ENCODE measurements around the gene HNRNPUL2. TPM values are rescaled to one million over a fixed set of nuclear protein-coding genes. Genes with fewer than 3 reads are reported as not detected.
"Not testable (repeated sequence)": the region's sequence is repeated elsewhere in the genome, so short reads cannot be mapped to it uniquely, and the experiment has no call there.

HNRNPUL2 gene
- total RNA-seq, result 6.5 and 11.1 TPM in 2 replicates

DNA sequence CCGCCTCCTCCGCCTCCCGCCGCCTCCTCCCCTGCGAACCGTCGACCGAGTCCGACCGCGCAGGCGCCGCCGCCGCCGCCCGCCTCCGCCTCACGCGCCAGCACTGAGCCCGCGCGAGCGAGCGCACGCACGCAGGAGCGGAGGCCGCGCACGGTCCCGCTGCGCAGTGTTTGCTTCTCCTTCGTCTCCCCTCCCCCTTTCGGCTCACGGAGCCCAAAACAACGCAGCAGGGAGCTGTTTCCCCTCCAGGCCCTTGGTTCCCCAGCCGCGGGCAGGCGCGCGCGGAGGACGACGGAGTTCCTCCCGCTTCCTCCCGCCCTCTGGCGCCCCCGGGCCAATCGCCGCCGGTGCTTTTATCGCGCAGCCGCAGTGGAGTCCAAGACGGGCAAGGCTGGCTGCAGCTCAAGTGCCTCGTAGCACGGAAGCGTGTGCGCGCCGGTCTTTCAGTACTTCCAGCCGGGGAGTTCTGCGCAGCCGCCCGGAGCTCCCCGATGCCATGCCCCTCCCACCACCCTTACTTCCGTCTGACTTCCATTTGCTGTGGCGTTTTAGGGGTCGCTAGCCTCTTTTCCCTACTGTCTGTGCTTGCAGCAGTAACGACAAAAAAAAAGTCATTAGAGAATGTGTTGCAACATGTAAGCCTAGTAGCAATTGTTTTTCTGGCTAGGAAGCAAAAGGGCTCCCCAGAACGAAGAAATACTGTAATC lies at the start of gene HNRNPUL2:
TSS of gene HNRNPUL2 (minus strand) at position 293 of the 707 bp plus-strand sequence. CDS start 301 bp downstream, outside the sequence.
- DNase-seq, result peak; percentile 100

DNA sequence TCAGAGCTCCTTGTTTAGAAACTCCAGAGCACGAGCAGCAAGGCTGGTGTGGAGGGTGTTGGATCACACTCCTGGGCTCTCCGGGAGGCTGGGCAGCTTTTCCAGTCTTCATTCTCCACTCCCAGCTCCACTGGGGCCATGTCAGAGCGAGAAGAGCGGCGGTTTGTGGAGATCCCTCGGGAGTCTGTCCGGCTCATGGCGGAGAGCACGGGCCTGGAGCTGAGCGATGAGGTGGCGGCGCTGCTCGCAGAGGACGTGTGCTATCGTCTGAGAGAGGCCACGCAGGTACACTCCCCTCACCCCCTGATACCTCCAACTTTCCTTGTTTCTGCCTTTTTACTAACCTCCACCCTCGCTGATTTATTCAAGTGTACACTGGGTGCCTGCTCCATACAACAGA lies 48.4 kb upstream of the HNRNPUL2 start:
- DNase-seq, result no peak

DNA sequence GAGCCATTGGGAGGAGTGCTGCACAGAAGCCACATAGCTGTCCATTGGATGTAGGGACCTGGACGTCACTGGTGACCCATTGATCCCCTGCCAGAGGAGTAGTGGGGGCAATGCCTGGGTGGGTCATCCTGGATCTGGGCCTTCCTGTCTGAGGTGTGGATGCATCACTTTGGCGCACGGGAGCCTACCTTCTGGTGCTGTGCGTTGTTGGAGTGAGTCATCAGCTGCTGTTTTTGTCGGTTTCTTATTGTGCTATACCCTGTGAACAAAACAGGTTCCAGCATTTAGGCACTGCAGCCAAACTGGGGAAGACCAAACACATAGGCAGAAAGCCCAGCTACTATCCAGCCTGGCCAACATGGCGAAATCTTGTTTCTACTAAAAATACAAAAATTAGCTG lies 47.1 kb upstream of the HNRNPUL2 start:
- peak; percentile 42 for DNase-seq

DNA sequence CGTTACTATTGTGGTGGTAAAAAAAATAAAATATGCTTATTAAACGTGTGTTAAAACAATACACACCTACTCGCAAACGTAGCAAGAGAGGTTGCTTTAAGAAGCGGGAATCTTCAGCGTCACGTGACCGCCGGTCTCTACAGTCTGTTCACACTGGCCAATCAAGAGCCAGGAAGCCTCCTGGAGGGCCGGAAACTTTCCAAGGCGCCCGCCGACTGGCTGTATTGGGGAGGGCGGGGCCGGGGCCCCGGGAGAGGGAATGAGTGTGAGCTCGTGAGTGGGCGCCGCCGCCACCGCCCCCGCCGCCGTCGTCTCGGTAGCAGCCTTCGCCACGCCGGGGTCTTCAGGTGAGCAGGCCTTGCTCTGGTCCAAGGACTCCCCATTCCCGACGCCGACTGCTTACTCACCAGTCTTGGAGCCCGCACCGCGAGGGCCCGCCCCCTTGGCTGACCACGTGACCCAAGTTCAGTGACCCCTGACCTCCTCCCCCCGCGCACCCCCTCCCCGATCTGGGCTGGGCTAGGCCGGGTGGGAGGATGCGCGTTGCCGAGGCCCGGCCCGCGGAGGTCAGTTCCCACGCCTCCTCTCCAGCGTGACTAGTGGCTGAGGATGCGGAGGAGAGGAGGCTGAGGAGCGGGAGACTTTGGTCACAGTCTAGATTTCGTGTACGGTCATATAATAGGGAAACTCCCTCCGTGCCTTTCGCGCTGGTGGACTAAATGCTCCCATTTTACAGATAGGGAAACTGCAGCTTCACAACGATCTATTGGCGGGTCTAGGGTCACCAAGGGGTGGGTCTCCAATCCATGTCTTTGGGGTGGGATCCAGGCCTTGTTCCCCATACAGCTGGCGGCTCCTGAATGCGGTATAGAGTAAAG lies 44.1 kb upstream of the HNRNPUL2 start, which contains the start of gene TAF6L:
TSS of gene TAF6L (plus strand) at position 253 of the 878 bp plus-strand sequence. CDS start 4,388 bp downstream, outside the sequence.
- DNase-seq, result peak; percentile 98

DNA sequence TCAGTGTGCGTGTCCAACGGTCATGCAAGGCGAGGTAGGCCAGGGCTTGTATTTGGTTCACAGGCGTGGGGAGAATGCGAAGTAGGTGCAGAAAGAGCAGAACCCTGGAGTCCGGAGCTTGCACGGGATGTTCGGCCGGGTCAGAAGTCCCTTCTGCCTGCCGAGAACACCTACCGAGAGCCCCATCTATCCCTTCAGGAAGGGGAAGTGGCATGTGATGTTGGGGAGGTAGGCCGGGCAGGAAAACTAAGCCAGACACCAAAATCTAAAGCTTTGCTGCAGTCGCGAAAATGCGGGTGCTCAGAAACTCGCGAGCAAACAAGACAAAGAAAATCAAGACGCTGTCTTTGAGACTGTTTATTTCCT lies 43.5 kb upstream of the HNRNPUL2 start:
- DNase-seq, result no peak

DNA sequence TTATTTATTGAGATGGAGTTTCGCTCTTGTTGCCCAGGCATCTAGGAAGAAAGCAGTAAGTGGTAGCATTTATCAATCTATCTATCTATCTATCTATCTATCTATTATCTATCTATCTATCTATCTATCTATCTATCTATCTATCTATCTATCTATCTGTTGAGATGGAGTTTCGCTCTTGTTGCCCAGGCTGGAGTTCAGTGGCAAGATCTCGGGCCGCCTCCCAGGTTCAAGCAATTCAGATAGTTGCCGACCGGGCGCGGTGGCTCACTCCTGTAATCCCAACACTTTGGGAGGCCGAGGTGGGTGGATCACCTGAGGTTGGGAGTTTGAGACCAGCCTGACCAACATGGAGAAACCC lies 33.6 kb upstream of the HNRNPUL2 start:
- not testable (repeated sequence) for DNase-seq

DNA sequence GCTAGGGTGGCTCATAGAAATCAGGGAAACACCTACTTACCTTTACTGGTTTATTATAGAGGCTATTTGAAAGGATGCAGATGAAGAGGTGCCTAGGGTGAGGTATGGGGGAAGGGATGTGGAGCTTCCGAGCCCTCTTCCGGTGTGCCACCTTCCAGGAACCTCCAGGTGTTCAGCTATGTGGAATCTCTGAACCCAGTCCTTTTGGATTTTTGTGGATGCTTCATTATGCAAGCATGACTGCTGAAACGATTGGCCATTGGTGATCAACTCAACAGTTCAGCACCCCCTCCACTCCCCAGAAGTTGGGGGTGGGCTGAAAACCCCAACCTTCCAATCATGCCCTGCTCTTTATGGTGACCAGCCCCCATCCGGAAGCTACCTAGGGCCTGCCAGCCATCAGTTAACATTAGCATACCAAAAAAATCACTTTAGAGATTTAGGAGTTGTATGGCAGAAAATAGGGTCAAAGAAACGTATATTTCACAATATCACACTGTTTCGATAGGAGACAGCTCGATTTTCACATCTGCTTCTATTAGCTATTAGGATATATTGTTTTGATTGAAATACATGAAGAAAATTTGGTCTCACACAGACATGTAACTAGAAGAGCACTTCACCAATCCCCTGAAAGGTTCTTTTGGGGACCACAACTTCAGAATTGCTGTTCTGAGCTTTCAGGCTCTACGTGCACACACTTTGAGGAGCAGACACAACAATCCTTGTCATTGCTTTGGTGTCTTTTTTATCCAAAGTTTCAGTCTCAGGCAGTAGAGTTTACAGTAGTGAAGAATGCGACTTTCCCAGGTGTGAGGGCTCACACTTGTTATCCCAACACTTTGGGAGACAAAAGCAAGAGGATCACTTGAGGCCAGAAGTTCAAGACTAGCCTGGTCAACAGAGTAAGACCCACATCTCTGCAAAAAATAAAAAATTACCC lies 30.9 kb upstream of the HNRNPUL2 start:
- DNase-seq, result no peak

DNA sequence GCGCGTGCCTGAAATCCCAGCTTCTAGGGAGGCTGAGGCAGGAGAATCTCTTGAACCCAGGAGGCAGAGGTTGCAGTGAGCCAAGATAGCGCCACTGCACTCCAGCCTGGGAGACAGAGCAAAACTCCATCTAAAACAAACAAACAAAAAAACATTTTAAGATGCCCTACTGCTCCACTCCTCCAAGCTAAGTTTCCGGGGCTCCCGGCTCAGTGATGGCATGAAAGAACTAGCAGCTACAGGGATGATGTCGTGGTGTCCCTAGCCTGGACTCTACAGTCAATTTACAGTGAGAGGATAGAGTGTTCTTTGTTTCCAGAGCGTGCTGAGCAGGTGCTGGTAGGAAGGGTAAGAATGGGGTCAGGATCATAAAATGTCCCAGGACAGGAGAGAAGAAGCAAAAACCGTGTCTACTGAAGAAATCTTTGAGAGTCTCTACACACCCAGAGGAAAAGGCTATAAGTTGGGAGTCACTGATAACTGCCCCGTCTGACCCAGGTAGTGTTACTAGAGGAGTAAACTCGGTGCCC lies 27.9 kb upstream of the HNRNPUL2 start:
- DNase-seq, result no peak

DNA sequence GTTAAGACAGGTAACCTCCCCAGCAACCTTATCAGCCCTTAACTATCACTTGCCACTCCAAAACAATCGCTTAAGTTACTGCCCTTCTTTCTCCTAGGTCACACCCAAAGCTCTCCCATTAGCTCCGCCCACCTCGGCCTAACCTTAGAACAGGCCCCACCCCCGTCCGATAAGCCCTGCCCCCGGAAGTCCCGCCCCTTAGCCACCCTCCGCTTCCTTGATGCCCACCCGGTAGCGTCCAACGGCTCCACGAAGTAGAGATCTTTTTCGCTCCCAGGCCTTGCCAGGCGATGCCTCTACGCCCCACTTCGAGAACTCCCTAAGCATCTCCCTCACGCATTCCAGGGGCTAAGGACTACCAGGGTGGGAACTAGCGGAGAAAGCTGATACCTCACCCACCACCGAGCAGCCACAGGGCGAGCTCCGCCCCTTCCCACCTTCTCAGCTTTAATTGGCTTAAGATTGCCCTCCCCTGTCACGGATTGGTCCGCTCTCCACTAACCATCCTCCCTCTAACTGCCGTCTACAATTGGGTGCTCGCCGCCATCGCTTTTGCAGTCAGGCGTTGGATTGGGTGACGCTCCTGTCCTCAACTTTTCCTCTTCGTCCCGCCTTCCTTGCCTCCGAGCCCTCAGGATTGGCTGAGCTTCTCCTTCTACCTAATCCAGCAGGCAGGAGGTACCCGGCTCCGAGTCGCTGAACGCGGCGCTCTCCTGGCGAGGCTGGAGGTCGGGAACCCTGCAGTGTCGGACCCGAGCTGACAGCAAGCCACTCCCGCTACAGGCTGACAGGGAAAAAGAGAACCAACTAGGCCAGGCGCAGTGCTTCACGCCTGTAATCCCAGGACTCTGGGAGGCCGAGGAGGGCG lies 26.7 kb upstream of the HNRNPUL2 start, which contains the start of gene ZBTB3:
TSS of gene ZBTB3 (minus strand) at position 425 of the 868 bp plus-strand sequence. CDS start 496 bp downstream, outside the sequence.
- DNase-seq, result peak; percentile 100

DNA sequence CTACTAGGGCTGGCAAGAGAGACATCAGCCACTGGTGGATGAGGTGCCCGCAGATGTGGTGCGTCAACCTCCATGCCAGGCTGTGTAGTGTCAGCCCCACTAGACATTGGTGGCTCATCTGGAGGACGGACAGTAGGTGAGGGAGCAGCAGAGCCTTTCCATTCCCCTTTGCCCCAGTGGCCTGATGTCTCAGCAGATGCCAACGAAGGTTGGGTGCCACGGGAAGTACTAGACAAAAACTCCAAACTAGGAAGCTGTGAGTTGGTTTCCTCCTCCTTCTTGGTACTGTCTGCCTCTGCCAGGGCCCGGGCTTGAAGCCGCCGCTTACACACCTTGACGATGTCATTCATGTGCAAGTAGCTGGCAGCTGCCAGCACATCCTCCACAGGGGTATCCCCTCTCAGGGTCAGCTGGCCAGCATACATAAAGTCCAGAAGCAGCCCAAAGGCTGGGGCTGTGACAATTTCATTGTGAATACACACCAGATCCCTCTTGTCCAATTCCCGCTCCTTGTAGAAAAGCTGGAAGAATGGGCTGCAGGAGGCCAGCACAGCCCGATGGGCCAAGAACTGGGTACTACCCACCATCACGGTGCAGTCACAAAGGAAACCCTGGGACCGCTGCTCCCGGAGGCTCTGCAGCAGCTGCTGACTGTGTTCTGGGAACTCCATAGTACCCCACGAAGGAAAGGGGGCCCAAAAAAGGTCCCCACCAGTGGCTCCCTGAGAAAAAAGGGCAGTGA lies 25.9 kb upstream of the HNRNPUL2 start:
- no peak for DNase-seq

DNA sequence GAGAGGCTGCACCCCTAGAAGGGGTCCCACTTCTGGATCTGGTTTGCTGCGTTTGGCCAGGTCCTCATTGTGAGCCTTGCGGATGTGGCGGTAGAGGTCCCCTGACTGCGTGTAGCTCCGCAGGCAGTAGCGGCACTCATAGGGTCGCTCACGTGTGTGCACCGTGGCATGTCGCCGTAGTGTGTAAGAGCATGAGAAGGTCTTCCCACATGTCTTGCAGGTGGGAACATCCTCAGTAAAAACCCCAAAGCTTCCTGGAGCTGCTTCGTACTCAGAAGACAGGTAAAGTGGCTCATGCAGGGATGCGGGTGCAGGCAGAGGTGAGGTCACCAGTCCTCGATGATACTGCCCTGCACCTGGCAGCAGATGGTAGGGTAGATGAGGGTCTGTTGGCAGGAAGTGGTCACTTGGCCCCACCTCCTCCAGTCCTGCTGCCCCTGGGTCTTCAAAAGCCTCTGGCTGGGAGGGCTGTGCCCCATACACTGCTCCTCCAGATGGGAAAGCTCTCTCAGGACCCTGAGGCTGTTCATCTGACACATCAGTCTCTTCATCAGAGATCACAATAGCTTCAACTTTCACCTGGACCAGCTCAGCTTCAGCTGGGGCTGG lies 25.0 kb upstream of the HNRNPUL2 start:
- DNase-seq, result no peak

DNA sequence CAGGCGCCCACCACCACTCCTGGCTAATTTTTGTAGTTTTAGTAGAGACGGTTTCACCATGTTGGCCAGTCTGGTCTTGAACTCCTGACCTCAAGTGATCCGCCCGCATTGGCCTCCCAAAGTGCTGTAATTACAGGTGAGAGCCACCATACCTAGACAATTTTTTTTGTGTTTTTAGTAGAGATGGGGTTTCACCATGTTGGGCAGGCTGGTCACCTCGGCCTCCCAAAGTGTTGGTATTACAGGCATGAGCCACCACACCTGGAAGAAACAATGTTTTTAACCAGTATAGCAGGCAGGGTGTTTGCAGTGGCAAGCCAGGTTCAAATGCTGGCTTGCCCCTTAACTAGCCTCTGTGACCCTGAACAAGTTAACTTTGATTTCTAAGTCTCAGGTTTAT lies 22.7 kb upstream of the HNRNPUL2 start:
- DNase-seq, result not testable (repeated sequence)

DNA sequence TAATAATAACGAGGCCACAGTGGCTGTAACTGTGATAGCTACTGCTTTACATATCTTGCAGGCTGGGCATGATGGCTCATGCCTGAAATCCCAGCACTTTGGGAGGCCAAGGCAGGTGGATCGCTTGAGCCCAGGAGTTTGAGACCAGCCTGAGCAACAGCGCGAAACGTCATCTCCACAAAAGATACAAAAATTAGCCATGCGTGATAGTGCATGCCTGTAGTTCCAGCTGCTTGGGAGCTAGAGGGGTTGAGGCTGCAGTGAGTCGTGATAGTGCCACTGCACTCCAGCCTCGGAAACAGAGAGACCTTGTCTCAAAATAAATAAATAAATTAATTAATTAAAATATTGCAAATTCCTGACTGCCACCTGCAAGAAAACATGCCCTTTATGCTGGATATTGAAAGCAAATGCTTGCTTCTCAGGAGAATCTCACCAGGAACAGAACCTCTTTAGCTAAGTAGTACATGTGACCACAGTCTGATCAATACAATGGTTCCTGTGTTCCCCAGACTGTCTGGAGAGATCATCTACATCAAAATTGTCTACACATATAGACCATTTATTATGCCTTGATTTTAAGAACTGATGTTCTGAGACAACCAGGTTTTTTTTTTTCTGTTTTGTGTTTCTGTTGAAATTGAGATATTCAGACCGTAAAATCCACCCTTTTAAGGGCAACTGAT lies 20.4 kb upstream of the HNRNPUL2 start:
- no peak for DNase-seq

DNA sequence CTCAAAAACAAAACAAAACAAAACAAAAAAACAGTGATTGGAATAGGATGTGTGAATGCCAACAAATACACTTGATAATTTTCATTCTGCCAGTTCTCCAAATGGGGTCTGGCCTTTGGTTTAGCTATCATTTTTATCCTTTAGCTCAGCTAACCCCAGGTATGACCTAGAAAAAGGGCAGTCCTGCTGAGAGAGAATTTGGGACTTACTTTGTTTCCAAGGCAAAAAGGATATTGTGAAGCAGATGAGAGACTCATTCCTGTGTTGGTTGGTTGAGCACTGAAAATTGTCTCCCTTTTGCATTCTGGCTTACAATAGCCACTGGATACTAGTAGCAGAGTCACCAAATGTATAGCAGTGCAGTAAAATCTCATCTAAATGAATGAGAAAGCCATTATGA lies 9.9 kb upstream of the HNRNPUL2 start:
- no peak for DNase-seq

DNA sequence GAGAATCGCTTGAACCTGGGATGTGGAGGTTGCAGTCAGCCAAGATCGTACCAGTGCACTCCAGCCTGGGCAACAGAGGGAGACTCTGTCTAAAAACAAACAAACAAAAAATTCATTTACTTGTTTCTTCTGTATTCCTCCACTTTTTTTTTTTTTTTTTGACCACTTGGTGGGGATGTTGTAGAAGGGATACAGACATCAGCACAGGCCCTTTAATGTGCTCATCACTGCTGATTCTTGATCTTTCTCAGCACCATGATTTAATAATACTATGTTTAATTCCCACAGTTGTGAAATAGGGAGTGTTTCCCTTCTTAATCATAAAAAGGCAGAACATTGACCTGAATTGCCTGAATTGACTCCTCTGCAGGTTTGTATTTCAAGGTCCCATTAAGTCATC lies 5.6 kb upstream of the HNRNPUL2 start:
- DNase-seq, result peak; percentile 41

DNA sequence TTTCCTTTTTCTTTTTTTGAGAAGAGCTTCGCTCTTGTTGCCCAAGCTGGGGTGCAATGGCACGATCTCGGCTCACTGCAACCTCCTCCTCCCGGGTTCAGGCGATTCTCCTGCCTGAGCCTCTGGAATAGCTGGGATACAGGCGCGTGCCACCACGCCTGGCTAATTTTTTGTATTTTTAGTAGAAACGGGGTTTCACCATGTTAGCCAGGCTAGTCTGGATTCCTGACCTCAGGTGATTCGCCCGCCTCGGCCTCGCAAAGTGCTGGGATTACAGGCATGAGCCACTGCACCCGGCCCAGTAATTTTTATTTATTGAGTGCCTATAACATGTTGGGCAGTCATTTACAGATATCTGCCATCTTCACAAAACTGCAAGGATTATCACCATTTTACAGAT lies 2.8 kb upstream of the HNRNPUL2 start:
- not testable (repeated sequence) for DNase-seq

DNA sequence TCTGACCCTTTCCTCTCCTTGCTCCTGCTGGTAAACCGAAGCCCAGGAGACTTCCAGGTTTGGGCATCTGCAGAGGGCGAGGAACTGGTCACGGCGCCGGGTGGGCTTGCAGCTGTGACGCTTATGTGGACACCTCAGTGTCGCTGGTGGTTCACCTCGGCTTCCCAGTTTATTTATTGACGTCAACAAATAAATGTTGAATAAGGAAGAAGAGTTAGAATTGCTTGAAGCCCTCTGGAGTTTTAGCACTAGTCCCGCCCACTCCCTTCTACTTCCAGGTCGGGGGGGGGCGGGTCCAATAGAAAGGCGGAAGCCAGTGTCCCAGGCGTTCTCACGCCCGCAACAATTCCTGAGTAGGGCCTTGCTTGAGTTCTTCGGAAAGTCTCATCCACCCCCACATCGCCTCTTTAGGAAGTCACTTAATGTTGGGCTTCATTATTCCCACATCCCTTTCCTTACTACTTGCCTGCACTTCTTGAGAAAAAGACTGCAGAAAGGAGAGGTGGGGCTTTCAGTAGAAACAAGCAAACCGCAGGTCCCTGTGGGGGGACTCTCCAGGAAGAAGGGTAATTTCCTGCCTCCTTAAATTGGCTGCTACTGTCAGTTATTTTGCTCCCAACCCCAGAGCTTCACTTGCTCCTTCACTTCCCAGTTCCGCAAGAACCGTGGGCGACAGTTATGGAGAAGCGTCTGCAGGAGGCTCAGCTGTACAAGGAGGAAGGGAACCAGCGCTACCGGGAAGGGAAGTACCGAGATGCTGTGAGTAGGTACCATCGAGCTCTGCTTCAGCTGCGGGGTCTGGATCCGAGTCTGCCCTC lies 1.1 kb upstream of the HNRNPUL2 start, which contains the start of gene TTC9C:
TSS of gene TTC9C (plus strand) at position 316 of the 818 bp plus-strand sequence. CDS start at position 679, 363 bp downstream.
- peak; percentile 91 for DNase-seq

DNA sequence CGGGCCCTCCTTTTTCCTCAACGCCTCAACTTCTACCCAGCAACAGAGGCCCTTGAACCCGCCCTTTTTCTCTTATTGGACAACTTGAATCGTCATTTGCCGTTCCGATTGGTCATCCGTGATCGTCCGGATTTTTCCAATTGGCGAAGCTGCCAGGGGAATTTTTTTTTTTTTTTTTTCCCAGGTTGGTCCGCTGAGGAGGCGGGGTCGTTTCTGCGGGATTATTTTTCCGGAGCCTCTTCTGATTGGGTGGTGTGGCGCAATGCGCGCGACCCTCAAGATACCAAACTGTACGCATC lies 564 bp upstream of the HNRNPUL2 start:
- peak; percentile 98 for DNase-seq

DNA sequence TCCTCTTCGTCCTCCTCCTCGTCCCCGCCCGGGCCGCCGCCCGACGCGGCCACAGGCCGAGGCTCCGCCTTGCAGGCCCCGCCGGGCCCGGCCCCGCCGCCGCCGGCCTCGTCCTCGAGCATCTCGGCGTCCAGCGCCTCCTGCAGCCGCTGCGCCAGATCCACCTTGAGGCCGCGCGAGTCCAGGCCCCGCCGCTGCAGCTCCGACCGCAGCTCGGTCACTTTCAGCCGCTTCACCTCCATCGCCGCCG lies 417 bp downstream of the HNRNPUL2 start:
- no peak for DNase-seq
